K562 (cell line): ENCODE data around the gene CNR2. TPM values are rescaled to one million over a fixed set of nuclear protein-coding genes. Genes with fewer than 3 reads are reported as not detected.

Source experiments
- ATAC-seq: fragments of 200-7000 bp; cut with Tn5 transposase; 3 replicates; pipeline ENCODE4 v1.9.1; 2020; ENCODE audit warnings: moderate library complexity
- BruUV-seq: library from RNA; stranded (reverse); fragments of 400-500 nt; replicated peaks from 2 replicates; lab custom pipeline; 2021; lab: Mats Ljungman, UMichigan
- CTCF ChIA-PET: fragments of 300-600 bp; formaldehyde crosslinking; extraction: SDS; loops from one replicate; lab custom pipeline; 2021; ENCODE audit warnings: low intra/inter-chr PET ratio; lab: Yijun Ruan, JAX
- POLR2A ChIA-PET: fragments of 300-600, 350-650 bp; sonication (Branson Sonifier 250); formaldehyde crosslinking; extraction: SDS; loops from one replicate; lab custom pipeline; 2021; ENCODE audit warnings: antibody characterized with exemption, inconsistent platforms; lab: Yijun Ruan, JAX
- DNase-seq, 4 experiments: peaks; one replicate each; pipeline versions ENCODE4 v3.0.0 to v3.0.0-alpha.2; 2011 to 2018; ENCODE audit warnings: low spot score in 3 of 4, mixed read lengths in 3 of 4; ENCODE audit errors: extremely low read depth in 1 of 4
- FAIRE-seq: peaks from 2 replicates; lab custom pipeline; 2011; peaks lifted over from hg19 to GRCh38; lab: Jason Lieb, UNC
- H2AFZ ChIP-seq: 2 replicates; pipeline ENCODE4 v1.6.0; 2011; ENCODE audit warnings: low read depth, low read length, control low read depth, inconsistent platforms
- H3K27ac ChIP-seq: fragments of 200-600 bp; 3 replicates; pipeline ENCODE4 v1.8.0; 2011; ENCODE audit warnings: low read depth, mild to moderate bottlenecking, control low read depth, inconsistent platforms, low read length, moderate library complexity, mixed read lengths; ENCODE audit errors: extremely low read depth
- H3K27me3 ChIP-seq, 2 experiments: fragments of 300-600 bp in 1 of 2; 2 replicates in 1 of 2; 3 replicates in 1 of 2; pipeline versions ENCODE4 v1.6.0 to v1.8.0; 2011; ENCODE audit warnings: inconsistent platforms in 2 of 2, low read length in 2 of 2, mild to moderate bottlenecking in 1 of 2, mixed read lengths in 1 of 2, moderate library complexity in 1 of 2; ENCODE audit not compliant: control insufficient read depth in 2 of 2, insufficient read depth in 2 of 2
- H3K36me3 ChIP-seq: fragments of 300-600 bp; 3 replicates; pipeline ENCODE4 v1.8.0; 2011; ENCODE audit warnings: mild to moderate bottlenecking, low read length, inconsistent platforms; ENCODE audit not compliant: control insufficient read depth, insufficient read depth
- H3K4me1 ChIP-seq, 2 experiments: fragments of 200-600 bp in 1 of 2; replicated peaks in 1 of 2; 2 replicates in 1 of 2; 3 replicates in 1 of 2; pipeline versions ENCODE4 v1.5.1 to v1.8.0; 2011; ENCODE audit warnings: inconsistent platforms in 2 of 2, low read length in 2 of 2, mild to moderate bottlenecking in 1 of 2, mixed read lengths in 1 of 2, moderate library complexity in 1 of 2; ENCODE audit not compliant: control insufficient read depth in 2 of 2, insufficient read depth in 2 of 2
- H3K4me2 ChIP-seq: 2 replicates; pipeline ENCODE4 v1.6.1; 2011; ENCODE audit warnings: low read length, control low read depth, inconsistent platforms, mixed read lengths; ENCODE audit not compliant: insufficient read depth
- H3K4me3 ChIP-seq: fragments of 200-600 bp; sonication (generic), shearing (Covaris generic); 2 replicates; pipeline ENCODE4 v1.5.1; 2016; ENCODE audit warnings: control low read depth, inconsistent platforms
- H3K79me2 ChIP-seq: fragments of 200-600 bp; 3 replicates; pipeline ENCODE4 v1.8.0; 2011; ENCODE audit warnings: low read length, inconsistent platforms; ENCODE audit not compliant: control insufficient read depth, insufficient read depth
- H3K9ac ChIP-seq, 2 experiments: 2 replicates each; pipeline versions ENCODE4 v1.6.0 to v1.6.1; 2011; ENCODE audit warnings: low read depth in 2 of 2, low read length in 2 of 2, control low read depth in 1 of 2, inconsistent platforms in 1 of 2, mild to moderate bottlenecking in 1 of 2, mixed read lengths in 1 of 2; ENCODE audit not compliant: insufficient read depth in 1 of 2
- H3K9me1 ChIP-seq: one replicate; pipeline ENCODE4 v1.6.0; 2011; ENCODE audit warnings: inconsistent platforms, mild to moderate bottlenecking, low read length, moderate library complexity; ENCODE audit not compliant: control insufficient read depth, insufficient read depth
- H3K9me3 ChIP-seq: replicated peaks from 2 replicates; pipeline ENCODE4 v1.5.1; 2011; ENCODE audit warnings: low read depth, low read length, inconsistent platforms; ENCODE audit not compliant: control insufficient read depth, insufficient read depth
- H4K20me1 ChIP-seq: replicated peaks from 2 replicates; pipeline ENCODE4 v1.6.1; 2011; ENCODE audit warnings: low read length, inconsistent platforms, mixed read lengths; ENCODE audit not compliant: control insufficient read depth, insufficient read depth
- BRCA1 ChIP-seq, 2 experiments: fragments of 450-650 bp in 1 of 2; sonication (generic) in 1 of 2; formaldehyde crosslinking in 1 of 2; IDR thresholded peaks; 2 replicates each; pipeline versions ENCODE4 v1.5.0 to v1.6.1; 2017 to 2020; ENCODE audit warnings: mild to moderate bottlenecking in 1 of 2, missing genetic modification reagents in 1 of 2
- C11orf30 ChIP-seq: fragments of 450-650 bp; IDR thresholded peaks from 2 replicates; pipeline ENCODE4 v1.6.1; 2016; ENCODE audit warnings: low read depth, mild to moderate bottlenecking
- ELF4 ChIP-seq: fragments of 450-650 bp; formaldehyde crosslinking; IDR thresholded peaks from 2 replicates; pipeline ENCODE4 v1.4.0; 2022; ENCODE audit warnings: missing genetic modification characterization
- NRF1 ChIP-seq, 2 experiments: fragments of 450-650 bp; IDR thresholded peaks in 1 of 2; conservative IDR thresholded peaks in 1 of 2; 2 replicates each; pipeline ENCODE4 v1.6.1; 2014; ENCODE audit warnings: mild to moderate bottlenecking in 2 of 2
- PURB ChIP-seq: sonication (generic); formaldehyde crosslinking; IDR thresholded peaks from 2 replicates; pipeline ENCODE4 v1.9.0; 2021; ENCODE audit warnings: low read depth, mild to moderate bottlenecking, missing genetic modification reagents
- SNIP1 ChIP-seq: fragments of 450-650 bp; IDR thresholded peaks from 2 replicates; pipeline ENCODE4 v1.7.1; 2017; ENCODE audit warnings: low read depth, mild to moderate bottlenecking
- ZNF24 ChIP-seq: fragments of 450-650 bp; IDR thresholded peaks from 2 replicates; pipeline ENCODE4 v1.6.1; 2016
- ZNF3 ChIP-seq: fragments of 250-450 bp; sonication (Bioruptor Pico); IDR thresholded peaks from 2 replicates; pipeline ENCODE4 v1.5.0; 2021; ENCODE audit warnings: mild to moderate bottlenecking, moderate library complexity
- ZNF316 ChIP-seq: fragments of 450-650 bp; IDR thresholded peaks from 2 replicates; pipeline ENCODE4 v1.6.1; 2016
- WGBS: fragments of 100-300 bp; shearing (Covaris generic); methylation state at CpG from one replicate; pipeline ENCODE4 v1.1.6; 2016; ENCODE audit warnings: low coverage, mixed read lengths; ENCODE audit not compliant: insufficient coverage; ENCODE audit errors: missing lambda C conversion rate; 5-methylcytosine and 5-hydroxymethylcytosine counted together
- in situ Hi-C: fragments of 300-500 bp; cut with MboI; formaldehyde crosslinking; loops from 4 replicates; pipeline ENCODE4 v1.15.0; 2018; ENCODE audit warnings: inconsistent platforms, mixed read lengths
- intact Hi-C: fragments of 100-400 bp; cut with micrococcal nuclease; formaldehyde crosslinking; loops from 2 replicates; pipeline ENCODE4 v1.14.2; 2022
- polyA plus RNA-seq, 8 experiments: library from polyadenylated mRNA; depleted of rRNA in 4 of 8; stranded (reverse) in 5 of 8; unstranded in 3 of 8; fragments of >200 nt; fragmentation: Nextera tagmentation in 2 of 8; fragmentation: Illumina TruSeq in 1 of 8; extraction: Ambion mirVana in 2 of 8; extraction: Trizol in 1 of 8; gene quantifications; 2 replicates each; pipeline versions ENCODE4 v1.2.1 to v1.2.3, GENCODE V29; 2011 to 2014; ENCODE audit warnings: inconsistent platforms in 1 of 8, missing spikeins in 1 of 8
- total RNA-seq, 7 experiments: library from RNA; depleted of rRNA in 6 of 7; stranded (reverse); fragments of >200 nt in 6 of 7; fragmentation: Illumina TruSeq in 2 of 7; extraction: Trizol in 2 of 7; gene quantifications; 2 replicates each; pipeline versions ENCODE4 v1.2.1 to v1.2.3, GENCODE V29; 2011 to 2021; ENCODE audit warnings: low replicate concordance in 1 of 7
- TF ChIP-seq, protein P1 (sequence below): sonication (generic); formaldehyde crosslinking; IDR thresholded peaks from 2 replicates; pipeline ENCODE4 v1.8.0; 2022; ENCODE audit warnings: missing genetic modification reagents, mild to moderate bottlenecking, borderline replicate concordance
- TF ChIP-seq, protein P2 (sequence below), 2 experiments: fragments of 450-650 bp in 1 of 2; sonication (generic) in 1 of 2; formaldehyde crosslinking; conservative IDR thresholded peaks; 2 replicates each; pipeline versions ENCODE4 v1.4.0 to v1.8.1; 2020 to 2022; ENCODE audit warnings: mild to moderate bottlenecking in 1 of 2, missing genetic modification reagents in 1 of 2

Gene CNR2
- total and polyA plus RNA-seq, 9 of the 15 experiments (the other 6 are each of a cell fraction or from before 2014, with no cell fraction given): not detected

DNA sequence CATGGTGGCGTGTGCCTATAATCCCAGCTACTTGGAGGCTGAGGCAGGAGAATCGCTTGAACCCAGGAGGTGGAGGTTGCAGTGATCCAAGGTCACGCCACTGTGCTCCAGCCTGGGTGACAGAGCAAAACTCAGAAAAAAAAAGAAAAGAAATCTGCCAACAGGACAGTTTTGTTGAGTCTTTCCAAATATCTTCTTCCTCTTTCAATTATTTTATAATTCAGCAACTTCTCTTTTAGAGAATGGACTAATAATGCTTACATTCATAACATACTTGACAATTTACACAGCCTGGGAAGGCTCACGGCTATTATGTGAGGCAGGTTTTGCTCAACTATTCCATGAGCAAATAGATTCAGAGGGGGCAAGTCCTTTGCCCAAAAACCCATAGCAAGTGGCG lies 18.1 kb downstream of the CNR2 start:
- POLR2A ChIA-PET: interaction anchor here (0.7 to 1.4 kb wide), 2 partner anchors 10 to 58 kb away, joined by 3 to 5 read pairs; no protein-coding TSS in a partner anchor
- Histone ChIP-seq H3K4me3 (no peak overlapping the region), H3K4me2 (no peak overlapping the region), H3K27me3 (peaks cover 4 to 17% of the 10 kb centered on the region in 2 experiments), H3K4me1 (peaks cover 3 to 5% of the 10 kb centered on the region in 2 experiments; a peak in 3 of 5 replicates), H3K27ac (no peak overlapping the region), H4K20me1 (no peaks in the 10 kb centered on the region), H3K9me3 (no peaks in the 10 kb centered on the region), H3K36me3 (no peaks in the 10 kb centered on the region), H3K9me1 (no peaks in the 10 kb centered on the region), H2AFZ (no peak overlapping the region), H3K79me2 (no peaks in the 10 kb centered on the region), H3K9ac (no peak overlapping the region)
- in situ Hi-C loops (no loop called here), intact Hi-C loops (no loop called here)
- CTCF ChIA-PET: interaction anchor here (0.6 kb wide), 1 partner anchor 90 kb away, joined by 3 read pairs; no protein-coding TSS in a partner anchor
- no peak for DNase-seq
- 48% methylated on average over 5 of the region's 5 CpGs for whole genome bisulfite sequencing
- TF ChIP-seq SNIP1: no peak
- TF ChIP-seq ZNF316: peak; percentile 57
- TF ChIP-seq C11orf30: peak; percentile 14; the same call in 1 of the 2 replicates
- TF ChIP-seq, protein P1, sequence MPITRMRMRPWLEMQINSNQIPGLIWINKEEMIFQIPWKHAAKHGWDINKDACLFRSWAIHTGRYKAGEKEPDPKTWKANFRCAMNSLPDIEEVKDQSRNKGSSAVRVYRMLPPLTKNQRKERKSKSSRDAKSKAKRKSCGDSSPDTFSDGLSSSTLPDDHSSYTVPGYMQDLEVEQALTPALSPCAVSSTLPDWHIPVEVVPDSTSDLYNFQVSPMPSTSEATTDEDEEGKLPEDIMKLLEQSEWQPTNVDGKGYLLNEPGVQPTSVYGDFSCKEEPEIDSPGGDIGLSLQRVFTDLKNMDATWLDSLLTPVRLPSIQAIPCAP (CRISPR knock-in tag): no peak
- no peak for TF ChIP-seq NRF1 (conservative IDR thresholded peaks at IDR 0.05 in 1 of 2, IDR thresholded peaks at IDR 0.05 in 1 of 2)
- no peak for TF ChIP-seq ZNF3 (CRISPR knock-in tag)
- no peak for TF ChIP-seq BRCA1 (IDR thresholded peaks at IDR 0.05)
- no peak for TF ChIP-seq BRCA1 (CRISPR knock-in tag; IDR thresholded peaks at IDR 0.05)
- TF ChIP-seq PURB (CRISPR knock-in tag): no peak
- TF ChIP-seq ZNF24: no peak
- TF ChIP-seq, protein P2, sequence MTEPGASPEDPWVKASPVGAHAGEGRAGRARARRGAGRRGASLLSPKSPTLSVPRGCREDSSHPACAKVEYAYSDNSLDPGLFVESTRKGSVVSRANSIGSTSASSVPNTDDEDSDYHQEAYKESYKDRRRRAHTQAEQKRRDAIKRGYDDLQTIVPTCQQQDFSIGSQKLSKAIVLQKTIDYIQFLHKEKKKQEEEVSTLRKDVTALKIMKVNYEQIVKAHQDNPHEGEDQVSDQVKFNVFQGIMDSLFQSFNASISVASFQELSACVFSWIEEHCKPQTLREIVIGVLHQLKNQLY (CRISPR knock-in tag; conservative IDR thresholded peaks at IDR 0.05): no peak
- TF ChIP-seq ELF4 (CRISPR knock-in tag): no peak
- ATAC-seq: no peak
- no TSS peak for BruUV-seq
- no peak for FAIRE-seq
